WTC11 (cell line): ENCODE data around the gene LRRC49. TPM values are rescaled to one million over a fixed set of nuclear protein-coding genes. Genes with fewer than 3 reads are reported as not detected.

ENCODE experiments used
- ATAC-seq: fragments of 200-7000 bp; cut with Tn5 transposase; 2 replicates; pipeline ENCODE4 v1.10.0; 2021; ENCODE audit warnings: mild to moderate bottlenecking, moderate library complexity
- CTCF ChIA-PET: fragments of 300-600 bp; sonication (Branson Sonifier 250); formaldehyde crosslinking; loops from one replicate; lab custom pipeline; 2021; ENCODE audit warnings: antibody characterized with exemption; lab: Charles Lee
- POLR2A ChIA-PET: fragments of 350-600 bp; sonication (Branson Sonifier 250); formaldehyde crosslinking; loops from one replicate; lab custom pipeline; 2021; ENCODE audit warnings: antibody characterized with exemption; lab: Charles Lee
- DNase-seq: peaks from one replicate; pipeline ENCODE4 v3.0.0; 2021; ENCODE audit warnings: low spot score
- H3K27ac Mint-ChIP-seq: 2 replicates; pipeline ENCODE4 v1.8.0; 2021; ENCODE audit warnings: mixed read lengths
- H3K27me3 Mint-ChIP-seq: 2 replicates; pipeline ENCODE4 v1.8.0; 2021; ENCODE audit warnings: low read depth, mild to moderate bottlenecking, moderate library complexity, mixed read lengths
- H3K36me3 Mint-ChIP-seq: 2 replicates; pipeline ENCODE4 v1.8.0; 2021; ENCODE audit warnings: mixed read lengths
- H3K4me1 Mint-ChIP-seq: 2 replicates; pipeline ENCODE4 v1.8.0; 2022; ENCODE audit warnings: mixed read lengths
- H3K4me3 Mint-ChIP-seq: 2 replicates; pipeline ENCODE4 v1.8.0; 2021; ENCODE audit warnings: mild to moderate bottlenecking, moderate library complexity, mixed read lengths
- H3K9me3 Mint-ChIP-seq: 2 replicates; pipeline ENCODE4 v1.8.0; 2021; ENCODE audit warnings: mixed read lengths
- ATF6 ChIP-seq: sonication (generic); formaldehyde crosslinking; IDR thresholded peaks from 2 replicates; pipeline ENCODE4 v1.8.1; 2023; ENCODE audit warnings: mild to moderate bottlenecking, missing genetic modification reagents
- E2F1 ChIP-seq: sonication (generic); formaldehyde crosslinking; IDR thresholded peaks from 2 replicates; pipeline ENCODE4 v1.8.0; 2022; ENCODE audit warnings: mild to moderate bottlenecking, missing genetic modification reagents
- E2F4 ChIP-seq: sonication (generic); formaldehyde crosslinking; IDR thresholded peaks from 2 replicates; pipeline ENCODE4 v1.8.1; 2022; ENCODE audit warnings: low read depth, mild to moderate bottlenecking, moderate library complexity, missing genetic modification reagents, borderline replicate concordance
- E2F5 ChIP-seq: sonication (generic); formaldehyde crosslinking; IDR thresholded peaks from 2 replicates; pipeline ENCODE4 v1.8.1; 2022; ENCODE audit warnings: mild to moderate bottlenecking, moderate library complexity, missing genetic modification reagents
- ELF4 ChIP-seq: sonication (generic); formaldehyde crosslinking; IDR thresholded peaks from 2 replicates; pipeline ENCODE4 v1.8.1; 2022; ENCODE audit warnings: low read depth, mild to moderate bottlenecking, moderate library complexity, missing genetic modification reagents
- EMX1 ChIP-seq: fragments of 250-450 bp; sonication (Bioruptor Pico); IDR thresholded peaks from 2 replicates; pipeline ENCODE4 v1.8.0; 2021; ENCODE audit warnings: mild to moderate bottlenecking
- FOXP1 ChIP-seq: sonication (generic); formaldehyde crosslinking; IDR thresholded peaks from 2 replicates; pipeline ENCODE4 v1.8.0; 2022; ENCODE audit warnings: missing genetic modification reagents, mild to moderate bottlenecking, moderate library complexity, borderline replicate concordance
- GRHL2 ChIP-seq: fragments of 250-450 bp; sonication (Bioruptor Pico); IDR thresholded peaks from 2 replicates; pipeline ENCODE4 v1.8.0; 2022; ENCODE audit warnings: mild to moderate bottlenecking, moderate library complexity; ENCODE audit not compliant: insufficient replicate concordance, severe bottlenecking
- GTF2I ChIP-seq: fragments of 250-450 bp; sonication (Bioruptor Pico); conservative IDR thresholded peaks from 2 replicates; pipeline ENCODE4 v1.4.0; 2021; ENCODE audit warnings: mild to moderate bottlenecking
- MLX ChIP-seq: sonication (generic); formaldehyde crosslinking; IDR thresholded peaks from 2 replicates; pipeline ENCODE4 v1.8.1; 2023; ENCODE audit warnings: mild to moderate bottlenecking, missing genetic modification reagents, moderate library complexity
- NFYB ChIP-seq: sonication (generic); formaldehyde crosslinking; conservative IDR thresholded peaks from 2 replicates; pipeline ENCODE4 v1.8.0; 2022; ENCODE audit warnings: low read depth, missing genetic modification reagents
- NR1H2 ChIP-seq: sonication (generic); formaldehyde crosslinking; IDR thresholded peaks from 2 replicates; pipeline ENCODE4 v1.9.0; 2021; ENCODE audit warnings: mild to moderate bottlenecking, moderate library complexity, missing genetic modification reagents
- TP53 ChIP-seq: sonication (generic); formaldehyde crosslinking; IDR thresholded peaks from 2 replicates; pipeline ENCODE4 v1.8.1; 2023; ENCODE audit warnings: mild to moderate bottlenecking, missing genetic modification reagents
- ZBTB43 ChIP-seq: sonication (generic); formaldehyde crosslinking; IDR thresholded peaks from 2 replicates; pipeline ENCODE4 v1.8.1; 2023; ENCODE audit warnings: mild to moderate bottlenecking, missing genetic modification reagents
- ZNF423 ChIP-seq: fragments of 250-450 bp; sonication (Bioruptor Pico); IDR thresholded peaks from 2 replicates; pipeline ENCODE4 v2.1.2; 2022; ENCODE audit warnings: mild to moderate bottlenecking, moderate library complexity
- ZNF532 ChIP-seq: fragments of 250-450 bp; sonication (Bioruptor Pico); IDR thresholded peaks from 2 replicates; pipeline ENCODE4 v1.9.0; 2021; ENCODE audit warnings: mild to moderate bottlenecking, borderline replicate concordance
- ZSCAN18 ChIP-seq: fragments of 250-450 bp; sonication (Bioruptor Pico); IDR thresholded peaks from 2 replicates; pipeline ENCODE4 v2.1.2; 2022; ENCODE audit warnings: mild to moderate bottlenecking, moderate library complexity
- total RNA-seq: library from RNA; stranded (reverse); gene quantifications from 3 replicates; pipeline ENCODE4 v1.2.3, GENCODE V29; 2021

Gene LRRC49
- total RNA-seq, 1 experiment from 2014 or later: 6.9 TPM

GRCh38 chr15:70932397-70932796 is 39.8 kb downstream of the LRRC49 start:
- no peak for DNase-seq
- H3K9me3 Mint-ChIP-seq: no peaks in the 10 kb centered on the region
- no peak overlapping the region for H3K27ac Mint-ChIP-seq
- ATAC-seq: no peak
- H3K36me3 Mint-ChIP-seq: no peaks in the 10 kb centered on the region
- CTCF ChIA-PET: interaction anchor here (0.6 kb wide), 1 partner anchor 404 kb away, joined by 3 read pairs; no protein-coding TSS in a partner anchor
- TF ChIP-seq E2F5 (no peak), GTF2I (CRISPR knock-in tag) (no peak), NFYB (CRISPR knock-in tag) (no peak)
- H3K4me1 Mint-ChIP-seq: no peaks in the 10 kb centered on the region
- H3K4me3 Mint-ChIP-seq: no peak overlapping the region
- POLR2A ChIA-PET: no interaction called here
- no peaks in the 10 kb centered on the region for H3K27me3 Mint-ChIP-seq

GRCh38 chr15:70933411-70933810 is 40.8 kb downstream of the LRRC49 start:
- POLR2A ChIA-PET: no interaction called here
- no peaks in the 10 kb centered on the region for H3K36me3 Mint-ChIP-seq
- no peak overlapping the region for H3K27ac Mint-ChIP-seq
- no peak for DNase-seq
- no peak overlapping the region for H3K4me3 Mint-ChIP-seq
- H3K9me3 Mint-ChIP-seq: no peaks in the 10 kb centered on the region
- CTCF ChIA-PET: interaction anchor here (0.7 kb wide), 1 partner anchor 323 kb away, joined by 3 read pairs; no protein-coding TSS in a partner anchor
- ATAC-seq: no peak
- no peak for TF ChIP-seq EMX1 (CRISPR knock-in tag)
- TF ChIP-seq ELF4 (CRISPR knock-in tag): no peak
- no peak for TF ChIP-seq E2F4 (CRISPR knock-in tag)
- TF ChIP-seq NR1H2 (CRISPR knock-in tag): no peak
- TF ChIP-seq TP53 (CRISPR knock-in tag): no peak
- no peak for TF ChIP-seq E2F1 (CRISPR knock-in tag)
- no peak for TF ChIP-seq MLX (CRISPR knock-in tag)
- TF ChIP-seq ZBTB43 (CRISPR knock-in tag): no peak
- TF ChIP-seq FOXP1 (CRISPR knock-in tag): no peak
- no peaks in the 10 kb centered on the region for H3K4me1 Mint-ChIP-seq
- no peaks in the 10 kb centered on the region for H3K27me3 Mint-ChIP-seq

GRCh38 chr15:70935631-70936030 is 43.0 kb downstream of the LRRC49 start:
- Mint-ChIP-seq H3K36me3 (no peaks in the 10 kb centered on the region), H3K27ac (no peak overlapping the region), H3K27me3 (no peaks in the 10 kb centered on the region), H3K4me3 (no peak overlapping the region), H3K4me1 (peaks cover 3% of the 10 kb centered on the region; the same call in 1 of the 2 replicates), H3K9me3 (no peaks in the 10 kb centered on the region)
- ChIA-PET POLR2A (no interaction called here), CTCF (no interaction called here)
- ATAC-seq (peak; percentile 81), DNase-seq (no peak)
- TF ChIP-seq ZNF423 (CRISPR knock-in tag) (no peak), GRHL2 (no peak), ATF6 (CRISPR knock-in tag) (no peak), ZSCAN18 (CRISPR knock-in tag) (no peak), ZNF532 (no peak), E2F4 (CRISPR knock-in tag) (no peak)
